ENCODE results near the gene BCAR3.

The BCAR3 gene

GRCh38 chr1:93546162-93546863 lies 135.3 kb downstream of the BCAR3 start:
- no peak for DNase-seq (ENCODE audit: low spot score)

GRCh38 chr1:93542398-93542797 lies 139.2 kb downstream of the BCAR3 start:
- no peak for DNase-seq (ENCODE audit: low spot score)

DNA sequence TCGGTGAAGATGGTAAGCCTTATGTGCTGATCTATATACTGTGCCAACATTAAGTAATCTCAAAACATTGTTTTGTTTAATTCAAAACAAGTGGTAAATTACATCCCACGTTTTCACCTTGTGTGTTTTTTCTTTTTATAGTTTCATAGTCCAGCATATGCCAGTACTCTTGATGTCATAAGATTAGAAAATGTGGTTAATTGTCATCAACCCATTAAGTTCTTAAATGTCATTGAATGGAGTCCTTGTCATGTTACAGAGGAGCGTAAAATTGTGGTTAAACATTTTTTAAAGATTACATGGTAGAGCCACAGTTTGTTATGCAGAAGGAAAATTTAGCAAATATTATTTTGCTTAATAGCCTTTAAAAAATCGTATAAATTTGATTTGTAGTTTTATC lies 140.6 kb downstream of the BCAR3 start:
- no peak for DNase-seq (ENCODE audit: low spot score)

DNA sequence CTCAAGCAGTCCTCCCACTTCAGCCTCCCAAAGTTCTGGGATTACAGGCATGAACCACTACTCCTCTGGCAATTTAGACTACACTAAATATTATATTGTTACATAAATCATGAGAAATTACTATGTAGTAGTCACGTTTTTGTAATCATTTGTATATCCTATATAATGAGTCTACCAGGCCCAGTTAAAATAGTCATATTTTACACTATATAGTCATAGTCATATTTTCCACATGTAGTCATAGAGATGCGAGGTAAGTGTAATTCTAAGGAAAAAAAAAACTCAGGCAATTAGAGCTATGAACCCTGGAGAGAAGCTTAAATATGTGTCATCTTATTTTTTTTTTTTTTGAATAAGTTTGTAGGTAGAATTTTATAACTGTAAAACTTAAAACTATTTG lies 143.7 kb downstream of the BCAR3 start:
- DNase-seq (ENCODE audit: low spot score) = no peak

DNA sequence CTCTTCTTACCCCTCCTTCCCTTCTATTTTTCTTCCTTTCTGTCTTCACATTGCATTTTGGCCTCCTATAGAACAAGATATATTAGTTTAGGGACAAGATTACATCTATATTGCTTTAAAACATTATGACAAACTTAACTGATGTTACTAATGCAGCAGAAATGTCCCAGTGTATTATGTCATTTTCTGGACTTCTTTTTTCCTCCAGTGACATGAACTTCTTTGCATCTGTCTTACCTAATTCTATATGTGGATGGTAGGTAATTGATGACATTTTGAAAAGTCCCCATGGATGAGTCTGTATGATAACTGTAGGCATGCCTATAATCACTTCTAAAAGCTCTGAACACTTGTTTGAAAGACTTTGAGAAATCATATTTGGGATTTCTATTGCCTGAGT lies 144.2 kb downstream of the BCAR3 start:
- DNase-seq (ENCODE audit: low spot score) = no peak

DNA sequence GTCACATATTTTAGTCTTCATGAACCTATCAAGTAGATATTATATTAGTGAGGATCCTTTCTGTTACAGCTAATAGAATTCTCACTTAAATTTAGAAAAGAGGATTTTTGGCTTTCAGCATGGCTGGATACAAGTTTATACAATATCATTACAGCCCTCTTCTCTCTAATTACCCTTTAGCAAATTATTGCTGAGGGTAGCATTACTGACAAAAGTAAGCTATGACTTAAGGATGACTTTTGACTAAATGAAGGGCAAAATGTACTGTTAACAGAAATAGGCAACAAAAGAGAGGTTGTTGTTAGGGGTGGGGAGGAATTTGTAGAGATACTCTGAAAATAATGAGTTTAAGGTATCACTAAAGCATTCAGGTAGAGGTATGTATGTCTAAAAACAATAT lies 148.0 kb downstream of the BCAR3 start:
- no peak for DNase-seq (ENCODE audit: low spot score)

DNA sequence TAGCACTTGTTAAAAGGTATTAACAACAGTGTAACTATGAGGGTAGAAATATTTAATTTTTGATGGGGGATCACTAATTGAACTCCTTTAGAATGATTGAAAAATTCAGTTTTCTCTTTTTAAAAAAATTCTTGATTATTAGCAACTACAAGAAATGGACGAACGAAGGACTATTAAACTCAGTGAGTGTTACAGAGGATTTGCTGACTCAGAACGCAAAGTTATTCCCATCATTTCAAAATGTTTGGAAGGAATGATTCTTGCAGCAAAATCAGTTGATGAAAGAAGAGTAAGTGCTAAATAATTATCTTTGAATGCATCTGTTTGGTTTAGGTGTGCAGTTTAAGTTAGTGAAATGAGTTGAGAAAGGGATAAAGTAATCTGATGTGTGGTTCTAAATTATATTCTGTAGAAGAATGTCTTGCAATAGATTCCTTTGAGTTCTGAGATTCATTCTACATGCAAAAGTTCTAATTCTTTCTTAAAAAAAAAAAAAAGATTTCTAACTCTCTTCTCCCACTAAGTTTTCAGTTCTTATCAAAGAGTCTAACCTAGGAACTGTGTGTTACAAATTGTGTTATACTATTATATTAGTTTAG lies 148.8 kb downstream of the BCAR3 start:
- DNase-seq (ENCODE audit: low spot score) = no peak

DNA sequence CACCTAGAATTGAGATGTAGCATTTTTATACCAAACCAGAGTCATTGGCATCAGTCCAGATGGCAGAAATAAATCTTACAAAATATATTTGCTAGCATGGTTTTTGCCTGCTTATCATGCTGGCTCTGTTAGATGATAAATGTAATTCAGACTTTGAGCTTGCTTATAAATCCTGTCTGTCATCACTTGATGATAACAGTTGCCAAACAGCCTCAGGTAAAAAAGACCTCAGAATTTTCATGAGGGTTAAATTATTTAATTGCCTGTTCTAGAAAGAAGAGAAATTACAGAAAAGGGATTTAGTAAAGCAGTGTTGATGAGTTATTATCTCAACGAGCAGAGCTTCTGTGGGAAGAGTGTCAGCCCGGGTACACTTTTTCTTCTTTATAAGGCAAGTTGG lies 150.4 kb downstream of the BCAR3 start:
- DNase-seq (ENCODE audit: low spot score) = no peak

GRCh38 chr1:93528412-93528811 lies 153.2 kb downstream of the BCAR3 start:
- DNase-seq (ENCODE audit: low spot score) = no peak

DNA sequence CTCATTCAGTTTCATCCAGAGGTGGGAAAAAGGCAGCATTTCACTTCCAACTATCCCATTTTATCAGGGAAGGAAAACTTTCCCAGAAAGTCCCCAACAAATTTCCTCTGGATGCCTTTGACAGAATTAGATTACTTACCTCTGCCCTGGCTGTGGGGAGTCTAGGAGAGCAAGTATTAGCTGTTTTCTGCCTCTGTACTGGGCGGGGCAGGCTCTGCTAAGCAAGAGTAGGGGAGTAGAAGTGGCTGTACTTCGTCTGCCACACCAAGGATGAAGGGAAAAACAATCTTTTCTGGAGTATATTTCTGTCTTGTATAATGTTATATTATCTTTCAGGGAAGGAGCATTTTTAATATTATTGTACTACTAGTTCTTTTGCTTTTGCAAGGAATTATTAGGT lies 155.2 kb downstream of the BCAR3 start:
- no peak for DNase-seq (ENCODE audit: low spot score)

DNA sequence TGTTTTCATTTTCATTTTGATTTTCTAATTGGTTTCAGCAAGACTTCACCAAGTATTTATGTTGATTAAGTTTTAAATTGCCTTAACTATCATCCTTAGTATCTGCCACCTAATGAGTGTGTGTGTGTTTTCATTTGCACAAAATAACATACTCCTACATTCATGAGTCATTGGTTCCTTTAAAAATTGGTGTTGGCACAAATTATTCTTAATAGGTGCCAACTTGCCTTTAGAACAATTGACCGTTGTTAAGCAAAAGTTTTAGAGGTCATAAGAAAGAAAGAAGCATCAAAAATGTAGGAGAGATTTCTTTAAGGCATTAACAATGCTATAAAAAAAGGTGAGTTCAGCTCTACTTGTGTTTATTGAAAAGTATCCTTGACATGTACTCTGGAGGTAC lies 156.2 kb downstream of the BCAR3 start:
- DNase-seq (ENCODE audit: low spot score) = no peak

DNA sequence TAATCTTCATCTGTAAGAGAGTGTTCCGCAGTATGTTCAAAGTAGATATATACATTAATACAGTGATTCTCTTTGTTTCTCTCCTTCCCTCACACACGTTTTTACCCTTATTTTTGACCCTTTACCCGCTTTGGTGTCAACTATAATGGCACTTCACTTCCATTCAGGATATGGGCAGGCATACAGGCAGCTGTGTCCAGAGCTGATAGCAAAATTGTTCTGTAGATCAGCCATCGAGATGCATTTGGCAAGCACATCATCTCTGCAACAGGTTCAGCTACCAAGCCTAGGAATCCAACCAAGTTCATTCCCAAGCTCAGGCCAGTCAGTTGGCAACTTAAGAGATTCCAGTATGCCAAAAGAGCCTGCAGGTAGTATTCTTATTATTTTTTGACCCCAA lies 158.9 kb downstream of the BCAR3 start:
- DNase-seq (ENCODE audit: low spot score) = no peak

DNA sequence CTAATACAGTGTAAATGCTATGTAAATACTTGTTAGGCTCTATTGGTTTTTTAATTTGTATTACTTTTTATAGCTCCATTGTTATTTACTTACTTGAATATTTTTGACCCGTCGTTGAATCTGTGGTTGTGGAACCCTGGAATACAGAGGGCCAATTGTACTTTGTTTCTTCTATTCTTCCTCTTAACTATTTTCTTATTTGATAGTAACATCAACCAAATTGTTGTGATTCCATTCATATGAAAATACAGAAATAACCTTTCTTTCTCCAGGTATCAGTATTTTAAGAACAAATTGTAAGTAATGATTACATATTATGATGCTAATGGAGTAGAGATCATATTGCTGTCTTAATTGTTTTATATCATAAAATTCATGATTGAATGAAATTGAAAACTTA lies 160.0 kb downstream of the BCAR3 start:
- no peak for DNase-seq (ENCODE audit: low spot score)

DNA sequence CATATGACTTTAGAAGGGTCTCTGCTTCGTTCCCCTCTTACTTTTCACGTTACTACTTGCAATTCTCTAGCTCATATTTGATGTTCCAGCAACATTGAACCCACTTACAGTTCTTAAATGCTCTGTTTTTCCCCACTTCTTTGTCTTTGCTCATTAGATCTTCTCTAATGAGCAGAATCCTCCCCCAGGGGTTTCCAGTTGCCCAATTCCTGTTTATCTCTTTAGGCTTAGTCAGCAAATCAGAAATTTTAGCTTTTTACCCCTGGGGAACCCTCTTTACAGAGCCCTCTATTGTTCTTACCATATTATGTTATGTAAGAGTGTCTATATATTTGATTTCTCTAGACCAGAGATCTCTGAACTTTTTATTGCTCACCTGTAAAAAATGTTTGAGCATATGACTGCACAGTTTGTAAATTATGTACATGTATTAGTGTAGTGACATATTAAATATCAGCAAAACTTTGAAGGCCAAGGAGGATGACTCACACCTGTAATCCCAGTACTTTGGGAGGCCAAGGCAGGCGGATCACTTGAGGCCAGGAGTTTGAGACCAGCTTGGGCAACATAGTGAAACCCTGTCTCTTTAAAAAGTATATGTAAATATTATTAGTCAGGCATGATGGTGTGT lies 162.3 kb downstream of the BCAR3 start:
- DNase-seq (ENCODE audit: low spot score) = peak; percentile 4

DNA sequence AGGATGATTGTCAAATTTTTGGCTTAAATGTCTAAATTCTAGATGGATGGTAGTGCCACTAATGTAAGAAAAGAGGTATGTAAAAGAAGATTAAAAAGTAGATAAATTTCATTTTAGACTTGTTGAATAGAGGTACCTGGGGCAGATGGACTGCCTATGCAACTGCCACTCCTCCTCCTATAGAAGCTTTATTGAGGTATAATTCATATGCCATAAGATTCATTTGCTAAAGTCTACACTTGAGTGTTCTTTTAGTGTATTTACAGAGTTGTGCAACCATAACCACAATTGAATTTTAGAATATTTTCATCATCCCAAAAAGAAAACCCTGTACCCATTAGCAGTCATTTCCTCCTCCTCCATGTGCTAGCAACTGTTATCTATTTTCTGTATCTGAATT lies 163.1 kb downstream of the BCAR3 start:
- DNase-seq (ENCODE audit: low spot score) = no peak

DNA sequence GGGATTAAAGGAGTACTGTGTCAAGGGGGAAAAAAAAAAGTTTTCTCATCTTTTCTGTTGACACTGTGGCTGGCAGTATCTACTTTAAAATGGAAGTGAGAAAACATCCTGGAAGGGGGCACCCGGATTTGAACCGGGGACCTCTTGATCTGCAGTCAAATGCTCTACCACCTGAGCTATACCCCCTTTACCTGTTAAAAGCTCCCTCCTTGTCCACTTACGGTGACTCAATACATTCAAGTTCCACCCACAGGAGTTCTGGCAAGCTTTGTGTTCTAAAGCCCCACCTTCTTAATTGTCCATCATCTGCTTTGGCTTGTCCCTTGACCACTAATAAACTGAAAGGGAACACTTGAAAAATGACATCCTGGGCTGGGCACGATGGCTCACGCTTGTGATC lies 165.5 kb downstream of the BCAR3 start:
- peak; percentile 50 for DNase-seq (ENCODE audit: low spot score)

Data from SW480 (cell line).